KMS-11 (cell line): Measurements from ENCODE around the gene SLITRK4.
A peak's percentile ranks its signal among the peaks of the same experiment; 100 is the strongest.

Source experiments
- H2AFZ ChIP-seq: fragments of 200-600 bp; sonication (generic); 2 replicates; pipeline ENCODE4 v1.6.1; 2016; ENCODE audit warnings: antibody characterized with exemption, mixed run types, low read depth
- H3K27ac ChIP-seq: fragments of 200-600 bp; sonication (generic); 2 replicates; pipeline ENCODE4 v1.6.1; 2016; ENCODE audit warnings: mild to moderate bottlenecking, mixed run types
- H3K27me3 ChIP-seq: fragments of 200-600 bp; sonication (generic); 2 replicates; pipeline ENCODE4 v1.6.1; 2017; ENCODE audit warnings: mild to moderate bottlenecking, low read depth, mixed run types, moderate library complexity; ENCODE audit not compliant: insufficient read depth
- H3K36me3 ChIP-seq: fragments of 200-600 bp; sonication (generic); 2 replicates; pipeline ENCODE4 v1.6.1; 2017; ENCODE audit warnings: mild to moderate bottlenecking, mixed run types; ENCODE audit not compliant: insufficient read depth
- H3K4me1 ChIP-seq: fragments of 200-600 bp; sonication (generic); 2 replicates; pipeline ENCODE4 v1.6.1; 2016; ENCODE audit warnings: mild to moderate bottlenecking, low read depth, mixed run types; ENCODE audit not compliant: poor library complexity, severe bottlenecking
- H3K4me2 ChIP-seq: fragments of 200-600 bp; sonication (generic); 2 replicates; pipeline ENCODE4 v1.7.0; 2016; ENCODE audit warnings: mild to moderate bottlenecking, mixed run types
- H3K4me3 ChIP-seq: fragments of 200-600 bp; sonication (generic); IDR thresholded peaks from 2 replicates; pipeline ENCODE4 v1.6.1; 2017; ENCODE audit warnings: low read depth, low read length, mixed read lengths; ENCODE audit not compliant: insufficient read depth
- H3K79me2 ChIP-seq: fragments of 200-600 bp; sonication (generic); 2 replicates; pipeline ENCODE4 v1.6.1; 2016; ENCODE audit warnings: low read depth, mixed run types; ENCODE audit not compliant: insufficient read depth
- H3K9ac ChIP-seq: fragments of 200-600 bp; sonication (generic); 2 replicates; pipeline ENCODE4 v1.6.1; 2016; ENCODE audit warnings: mild to moderate bottlenecking, mixed run types
- H4K20me1 ChIP-seq: fragments of 200-600 bp; sonication (generic); 2 replicates; pipeline ENCODE4 v1.6.1; 2016; ENCODE audit warnings: mild to moderate bottlenecking, mixed run types; ENCODE audit not compliant: insufficient read depth
- CTCF ChIP-seq: fragments of 200-600 bp; sonication (generic); conservative IDR thresholded peaks from 2 replicates; pipeline ENCODE4 v1.6.1; 2017; ENCODE audit warnings: low read depth, mild to moderate bottlenecking, antibody characterized with exemption, low read length, moderate library complexity, mixed read lengths

The SLITRK4 gene, protein sequence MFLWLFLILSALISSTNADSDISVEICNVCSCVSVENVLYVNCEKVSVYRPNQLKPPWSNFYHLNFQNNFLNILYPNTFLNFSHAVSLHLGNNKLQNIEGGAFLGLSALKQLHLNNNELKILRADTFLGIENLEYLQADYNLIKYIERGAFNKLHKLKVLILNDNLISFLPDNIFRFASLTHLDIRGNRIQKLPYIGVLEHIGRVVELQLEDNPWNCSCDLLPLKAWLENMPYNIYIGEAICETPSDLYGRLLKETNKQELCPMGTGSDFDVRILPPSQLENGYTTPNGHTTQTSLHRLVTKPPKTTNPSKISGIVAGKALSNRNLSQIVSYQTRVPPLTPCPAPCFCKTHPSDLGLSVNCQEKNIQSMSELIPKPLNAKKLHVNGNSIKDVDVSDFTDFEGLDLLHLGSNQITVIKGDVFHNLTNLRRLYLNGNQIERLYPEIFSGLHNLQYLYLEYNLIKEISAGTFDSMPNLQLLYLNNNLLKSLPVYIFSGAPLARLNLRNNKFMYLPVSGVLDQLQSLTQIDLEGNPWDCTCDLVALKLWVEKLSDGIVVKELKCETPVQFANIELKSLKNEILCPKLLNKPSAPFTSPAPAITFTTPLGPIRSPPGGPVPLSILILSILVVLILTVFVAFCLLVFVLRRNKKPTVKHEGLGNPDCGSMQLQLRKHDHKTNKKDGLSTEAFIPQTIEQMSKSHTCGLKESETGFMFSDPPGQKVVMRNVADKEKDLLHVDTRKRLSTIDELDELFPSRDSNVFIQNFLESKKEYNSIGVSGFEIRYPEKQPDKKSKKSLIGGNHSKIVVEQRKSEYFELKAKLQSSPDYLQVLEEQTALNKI

GRCh38 chrX:143635915-143636314 lies at the start of gene SLITRK4:
Gene SLITRK4 (minus strand): TSS chrX:143636101. CDS start chrX:143631108, 4,993 bp downstream.
- Histone ChIP-seq H3K36me3 (no peaks in the 10 kb centered on the region), H3K4me3 (no peak within 1 kb of the TSS), H3K4me1 (peaks cover 24% of the 10 kb centered on the region), H3K27ac (no peak within 1 kb of the TSS), H2AFZ (no peak within 1 kb of the TSS), H4K20me1 (no peaks in the 10 kb centered on the region), H3K9ac (no peak within 1 kb of the TSS), H3K4me2 (no peak within 1 kb of the TSS), H3K79me2 (no peaks in the 10 kb centered on the region), H3K27me3 (no peaks in the 10 kb centered on the region)
- TF ChIP-seq CTCF: no peak

GRCh38 chrX:143683486-143683885 lies 47.6 kb upstream of the SLITRK4 start:
- Histone ChIP-seq H3K27me3 (no peaks in the 10 kb centered on the region), H4K20me1 (no peaks in the 10 kb centered on the region), H3K4me1 (peaks cover 29% of the 10 kb centered on the region), H3K9ac (no peak overlapping the region), H3K4me3 (no peak overlapping the region), H3K79me2 (no peaks in the 10 kb centered on the region), H3K36me3 (no peaks in the 10 kb centered on the region), H3K27ac (no peak overlapping the region), H2AFZ (no peak overlapping the region), H3K4me2 (peak overlapping the region; percentile 37; the same call in 1 of the 2 replicates)
- TF ChIP-seq CTCF: no peak

DNA sequence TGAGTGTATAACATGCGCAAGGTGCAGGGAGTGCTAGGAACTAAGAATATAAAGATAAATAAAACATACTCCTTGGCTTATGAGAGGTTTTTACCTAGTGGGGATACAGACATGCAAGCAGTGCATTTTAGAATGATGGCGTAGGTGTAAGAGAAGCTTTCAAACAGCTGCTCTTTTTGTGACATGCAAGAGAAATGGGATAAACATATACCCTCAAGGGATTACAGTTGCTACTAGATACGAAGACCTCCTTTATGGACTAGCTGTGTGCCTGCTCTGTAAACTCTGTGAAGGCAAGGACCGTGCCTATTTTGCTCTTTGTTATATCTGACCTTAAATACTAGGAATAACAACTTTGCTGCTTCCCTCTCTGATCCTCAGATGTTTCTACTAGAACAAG lies 39.0 kb upstream of the SLITRK4 start:
- H3K36me3 ChIP-seq: no peaks in the 10 kb centered on the region
- no peaks in the 10 kb centered on the region for H3K4me1 ChIP-seq
- H3K9ac ChIP-seq: no peak overlapping the region
- no peak overlapping the region for H2AFZ ChIP-seq
- no peaks in the 10 kb centered on the region for H4K20me1 ChIP-seq
- H3K4me2 ChIP-seq: no peak overlapping the region
- no peak overlapping the region for H3K4me3 ChIP-seq
- no peak overlapping the region for H3K27ac ChIP-seq
- no peaks in the 10 kb centered on the region for H3K27me3 ChIP-seq
- no peaks in the 10 kb centered on the region for H3K79me2 ChIP-seq
- no peak for TF ChIP-seq CTCF

GRCh38 chrX:143669395-143669794 lies 33.5 kb upstream of the SLITRK4 start:
- TF ChIP-seq CTCF: peak; percentile 52
- no peaks in the 10 kb centered on the region for H4K20me1 ChIP-seq
- H3K79me2 ChIP-seq: no peaks in the 10 kb centered on the region
- peaks cover 8% of the 10 kb centered on the region for H3K4me1 ChIP-seq
- no peak overlapping the region for H3K4me2 ChIP-seq
- H2AFZ ChIP-seq: no peak overlapping the region; the same call in 1 of the 2 replicates
- no peak overlapping the region for H3K4me3 ChIP-seq
- H3K9ac ChIP-seq: no peak overlapping the region
- H3K36me3 ChIP-seq: no peaks in the 10 kb centered on the region
- H3K27ac ChIP-seq: no peak overlapping the region
- H3K27me3 ChIP-seq: no peaks in the 10 kb centered on the region
